ENCODE data around the gene MYRF.

GRCh38 chr11:61773809-61774208 lies 21.4 kb downstream of the MYRF start:
- no peak for TF ChIP-seq ZBED1 (IDR thresholded peaks at IDR 0.05)
- no peak for TF ChIP-seq CHD1 (IDR thresholded peaks at IDR 0.05; ENCODE audit: low read length)

All from K562 (cell line).